Stimulated activated naive CD8-positive, alpha-beta T cell treated with anti-CD3 and anti-CD28 coated beads, Interleukin-15, amount 100 ng/mL, for 72 hours (primary cell): Measurements from ENCODE around the gene SGO1.

ENCODE experiments used
- ATAC-seq: fragments of 150-1000 bp; cut with Tn5 transposase; 2 replicates; pipeline ENCODE4 v1.10.0; 2021; ENCODE audit warnings: mild to moderate bottlenecking, moderate library complexity
- DNase-seq, 2 donors: peaks; one replicate each; pipeline ENCODE4 v3.0.0; 2021 to 2022
- H3K27ac Mint-ChIP-seq, 2 donors: one replicate each; pipeline ENCODE4 v1.8.0; 2022; ENCODE audit warnings: mild to moderate bottlenecking in 2 of 2, mixed read lengths in 2 of 2, moderate library complexity in 2 of 2
- H3K27me3 Mint-ChIP-seq: one replicate; pipeline ENCODE4 v1.8.0; 2022; ENCODE audit warnings: mixed read lengths
- H3K4me1 Mint-ChIP-seq: one replicate; pipeline ENCODE4 v1.8.0; 2022; ENCODE audit warnings: mild to moderate bottlenecking, mixed read lengths
- H3K4me3 Mint-ChIP-seq, 2 donors: one replicate each; pipeline ENCODE4 v1.8.0; 2022; ENCODE audit warnings: mild to moderate bottlenecking in 2 of 2, mixed read lengths in 2 of 2, moderate library complexity in 1 of 2
- H3K9me3 Mint-ChIP-seq, 2 donors: one replicate each; pipeline ENCODE4 v1.8.0; 2022; ENCODE audit warnings: mixed read lengths in 2 of 2

The SGO1 gene

DNA sequence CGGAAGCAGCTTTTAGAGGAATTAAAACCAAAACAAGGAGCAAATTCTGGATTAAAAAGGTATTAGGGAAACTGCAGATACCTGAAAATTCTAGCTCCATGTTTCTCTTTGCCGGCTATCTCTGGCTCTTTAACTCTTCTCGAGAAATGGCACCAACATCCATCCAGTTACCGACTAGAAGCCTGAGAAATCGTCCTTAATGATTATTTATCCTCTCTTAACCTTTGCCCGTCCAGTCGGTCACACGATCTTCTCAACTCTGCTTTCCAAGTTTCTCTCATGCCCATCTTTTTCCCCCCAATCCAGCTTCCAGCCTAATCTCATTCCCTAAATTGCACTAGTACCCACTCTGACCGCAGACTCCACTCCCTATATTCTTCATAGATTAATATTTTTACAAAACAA lies 596 bp upstream of the SGO1 start:
- no peak overlapping the region for H3K4me3 Mint-ChIP-seq
- DNase-seq, result no peak
- no peaks in the 10 kb centered on the region for H3K27me3 Mint-ChIP-seq
- no peaks in the 10 kb centered on the region for H3K9me3 Mint-ChIP-seq
- H3K27ac Mint-ChIP-seq, result no peak overlapping the region
- H3K4me1 Mint-ChIP-seq, result peaks cover 6% of the 10 kb centered on the region
- ATAC-seq, result peak; percentile 13

DNA sequence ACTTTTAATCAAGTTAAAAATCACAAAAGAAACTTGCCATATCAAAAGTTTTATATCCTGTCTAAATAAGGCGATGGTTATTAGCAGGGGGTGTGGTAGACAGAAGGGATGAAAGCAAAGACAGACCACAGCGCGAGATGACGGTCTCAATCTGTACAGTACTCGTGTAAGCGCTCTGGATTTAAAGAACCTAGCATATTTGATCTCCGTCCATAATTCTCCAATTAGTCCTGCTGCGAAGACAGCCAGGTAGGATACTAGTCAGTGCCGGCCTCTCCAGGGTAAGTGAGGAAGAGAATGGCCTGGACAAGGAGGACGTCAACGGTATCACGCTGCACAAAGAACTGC lies 701 bp downstream of the SGO1 start:
- peaks cover 6% of the 10 kb centered on the region for H3K4me1 Mint-ChIP-seq
- peak; percentile 39 for ATAC-seq
- no peak overlapping the region for H3K4me3 Mint-ChIP-seq
- DNase-seq, result peak; percentile 10 to 21
- no peaks in the 10 kb centered on the region for H3K27me3 Mint-ChIP-seq
- no peak overlapping the region for H3K27ac Mint-ChIP-seq
- H3K9me3 Mint-ChIP-seq, result no peaks in the 10 kb centered on the region

DNA sequence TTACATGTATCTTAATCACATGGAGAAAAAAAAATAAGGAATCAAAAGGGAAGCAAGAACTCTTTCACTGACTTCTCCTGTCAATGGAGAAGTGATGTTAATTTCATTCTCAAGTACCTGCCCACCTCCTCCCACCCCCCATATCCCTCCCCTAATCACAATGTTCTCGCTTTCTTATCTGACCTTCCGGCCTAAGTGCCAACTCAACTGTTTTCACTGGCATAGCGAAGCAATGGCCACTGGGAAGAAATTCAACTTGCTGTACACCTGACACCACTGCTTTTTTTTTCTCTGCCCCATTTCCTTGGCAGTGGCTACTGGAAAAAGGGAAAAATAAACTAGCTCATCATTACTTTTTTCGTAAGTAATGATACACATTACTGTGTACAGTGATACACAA lies 3.8 kb downstream of the SGO1 start:
- Mint-ChIP-seq H3K4me1 (peaks cover 6% of the 10 kb centered on the region), H3K27me3 (no peaks in the 10 kb centered on the region), H3K27ac (peak overlapping the region in 1 of 2 donors; percentile 21), H3K4me3 (no peak overlapping the region), H3K9me3 (no peaks in the 10 kb centered on the region)
- no peak for ATAC-seq
- no peak for DNase-seq

DNA sequence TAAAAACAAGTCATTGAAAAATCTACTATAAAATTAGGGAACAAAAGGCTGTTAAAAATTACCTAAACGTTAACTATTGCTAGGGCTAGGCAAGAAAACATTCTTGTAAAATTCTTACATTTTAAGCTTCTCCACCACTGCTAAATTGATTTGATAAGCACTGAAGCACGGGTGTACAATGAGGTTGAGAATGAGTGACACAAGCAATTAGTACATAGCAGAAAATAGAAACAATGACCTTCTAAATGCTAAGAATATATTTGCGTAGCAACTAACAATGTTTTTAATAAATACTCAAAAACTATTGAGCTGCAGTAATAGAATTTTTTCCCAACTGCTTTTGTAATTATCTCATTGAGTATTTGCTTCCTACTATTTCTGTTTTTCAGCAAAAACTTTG lies 4.7 kb downstream of the SGO1 start:
- H3K27me3 Mint-ChIP-seq, result no peaks in the 10 kb centered on the region
- ATAC-seq, result no peak
- no peak overlapping the region for H3K4me3 Mint-ChIP-seq
- H3K27ac Mint-ChIP-seq, result no peak overlapping the region
- H3K9me3 Mint-ChIP-seq, result no peaks in the 10 kb centered on the region
- no peak for DNase-seq
- H3K4me1 Mint-ChIP-seq, result peaks cover 6% of the 10 kb centered on the region

DNA sequence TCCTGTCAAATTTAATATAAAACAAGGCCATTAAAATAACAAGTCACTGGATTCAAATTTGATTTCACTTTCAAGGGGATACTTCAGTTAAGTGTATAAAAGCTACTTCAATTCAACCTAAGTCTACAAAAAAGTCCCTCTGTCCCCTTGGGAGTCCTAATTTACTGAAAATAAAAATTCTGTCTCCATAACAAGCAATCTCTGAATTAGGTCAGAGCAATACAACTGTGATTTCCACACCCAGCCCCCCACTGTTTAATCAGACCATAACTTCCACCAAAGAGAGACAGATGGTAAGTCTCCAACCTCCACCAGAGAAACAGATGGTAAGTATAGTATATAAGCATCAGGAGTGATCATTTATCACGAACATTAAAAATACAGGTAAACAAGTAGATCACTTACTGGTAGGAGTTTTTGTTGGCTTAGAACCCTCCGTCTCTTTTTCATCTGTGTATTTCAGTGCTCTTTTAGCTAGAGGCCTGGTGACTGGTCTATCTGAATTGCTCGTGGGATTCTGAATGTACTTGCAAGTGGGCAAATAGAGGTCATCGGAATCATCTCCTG lies 12.1 kb downstream of the SGO1 start:
- no peak overlapping the region for H3K27ac Mint-ChIP-seq
- H3K27me3 Mint-ChIP-seq, result no peaks in the 10 kb centered on the region
- no peaks in the 10 kb centered on the region for H3K9me3 Mint-ChIP-seq
- no peak overlapping the region for H3K4me3 Mint-ChIP-seq
- H3K4me1 Mint-ChIP-seq, result no peaks in the 10 kb centered on the region
- ATAC-seq, result no peak
- DNase-seq, result no peak

DNA sequence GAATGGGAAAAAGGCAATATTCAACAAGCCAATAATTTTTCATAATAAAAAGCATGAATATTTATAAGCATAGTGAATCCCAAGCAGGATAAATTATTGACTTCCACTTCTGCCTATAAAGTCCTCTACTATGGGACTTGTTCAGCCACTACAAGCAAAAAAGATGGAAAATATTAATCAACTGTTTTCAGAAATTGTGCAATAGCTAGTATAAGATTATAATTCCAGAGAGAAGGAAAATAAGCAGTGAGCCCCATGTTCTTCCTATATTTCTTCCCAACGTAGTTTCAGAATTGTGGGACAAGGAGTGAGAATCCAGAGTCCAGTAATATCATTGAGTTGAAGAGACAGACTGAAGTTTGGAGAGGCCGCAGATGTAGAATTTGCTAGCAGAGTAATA lies 24.3 kb downstream of the SGO1 start:
- ATAC-seq, result no peak
- no peak for DNase-seq
- H3K4me3 Mint-ChIP-seq, result no peak overlapping the region
- H3K27me3 Mint-ChIP-seq, result no peaks in the 10 kb centered on the region
- H3K4me1 Mint-ChIP-seq, result peaks cover 17% of the 10 kb centered on the region
- H3K9me3 Mint-ChIP-seq, result no peaks in the 10 kb centered on the region
- H3K27ac Mint-ChIP-seq, result no peak overlapping the region

DNA sequence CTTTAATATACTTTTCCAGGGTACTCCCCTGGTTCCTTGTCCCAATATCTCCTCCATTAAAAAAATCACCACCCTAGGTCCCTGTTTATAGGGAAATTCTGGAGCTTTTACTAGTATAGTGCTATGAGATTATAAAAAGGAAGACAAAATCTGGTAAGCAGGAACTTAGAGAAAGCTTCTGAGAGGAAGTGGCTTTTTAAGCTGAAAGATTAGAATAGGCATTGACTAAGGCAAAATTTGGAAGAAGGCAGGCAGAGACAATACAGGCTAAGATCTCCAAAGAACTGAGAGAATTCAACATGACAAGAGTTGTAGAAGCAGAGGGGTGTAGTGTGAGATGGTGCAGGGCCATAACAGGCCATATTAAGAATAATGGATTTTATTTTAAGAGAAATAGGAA lies 25.8 kb downstream of the SGO1 start:
- H3K9me3 Mint-ChIP-seq, result no peaks in the 10 kb centered on the region
- H3K4me1 Mint-ChIP-seq, result peaks cover 17% of the 10 kb centered on the region
- peak overlapping the region in 1 of 2 donors; percentile 12 for H3K27ac Mint-ChIP-seq
- ATAC-seq (no peak), DNase-seq (no peak)
- no peak overlapping the region for H3K4me3 Mint-ChIP-seq
- no peaks in the 10 kb centered on the region for H3K27me3 Mint-ChIP-seq

DNA sequence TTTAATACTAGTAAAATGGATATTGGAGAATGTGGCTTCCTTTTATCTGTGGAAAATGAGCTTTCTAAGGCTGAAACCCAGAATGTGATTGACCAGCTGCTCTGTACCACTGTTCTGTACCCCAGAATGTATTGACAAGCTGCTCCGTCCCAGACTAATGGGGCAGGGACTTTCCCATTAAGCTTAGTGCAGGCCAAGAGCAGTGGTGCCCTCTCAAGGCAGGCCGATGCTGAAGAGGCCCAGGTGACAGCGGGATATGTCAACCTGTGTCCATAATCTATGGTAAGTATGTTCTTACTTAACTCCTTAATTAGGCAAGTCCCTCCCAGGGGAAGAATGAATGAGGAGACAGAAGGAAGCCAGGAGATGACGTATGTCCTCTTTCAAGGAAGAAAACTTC lies 31.1 kb downstream of the SGO1 start:
- H3K9me3 Mint-ChIP-seq, result no peaks in the 10 kb centered on the region
- no peak overlapping the region for H3K27ac Mint-ChIP-seq
- H3K4me1 Mint-ChIP-seq, result peaks cover 5% of the 10 kb centered on the region
- ATAC-seq (no peak), DNase-seq (no peak)
- no peaks in the 10 kb centered on the region for H3K27me3 Mint-ChIP-seq
- H3K4me3 Mint-ChIP-seq, result no peak overlapping the region

DNA sequence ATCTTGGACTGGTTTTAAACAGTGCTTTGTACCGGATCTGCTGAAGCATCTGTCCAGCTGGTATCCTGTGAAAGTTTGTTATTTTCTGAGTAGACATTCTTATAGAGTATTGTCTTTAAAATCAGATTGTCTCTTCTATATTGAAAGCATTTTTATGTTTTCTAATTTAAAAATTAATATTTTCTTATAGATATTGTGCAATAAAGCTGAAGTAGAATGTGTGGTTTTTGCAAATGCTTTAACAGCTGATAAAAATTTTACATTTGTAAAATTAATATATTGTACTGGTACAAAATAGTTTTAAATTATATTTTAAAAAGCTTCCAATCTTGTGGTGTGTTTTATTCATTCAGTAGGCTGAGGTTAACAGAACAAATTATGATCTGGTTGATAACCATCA lies 31.9 kb downstream of the SGO1 start:
- no peaks in the 10 kb centered on the region for H3K4me1 Mint-ChIP-seq
- no peak overlapping the region for H3K27ac Mint-ChIP-seq
- DNase-seq (no peak), ATAC-seq (no peak)
- H3K27me3 Mint-ChIP-seq, result no peaks in the 10 kb centered on the region
- no peak overlapping the region for H3K4me3 Mint-ChIP-seq
- no peaks in the 10 kb centered on the region for H3K9me3 Mint-ChIP-seq

DNA sequence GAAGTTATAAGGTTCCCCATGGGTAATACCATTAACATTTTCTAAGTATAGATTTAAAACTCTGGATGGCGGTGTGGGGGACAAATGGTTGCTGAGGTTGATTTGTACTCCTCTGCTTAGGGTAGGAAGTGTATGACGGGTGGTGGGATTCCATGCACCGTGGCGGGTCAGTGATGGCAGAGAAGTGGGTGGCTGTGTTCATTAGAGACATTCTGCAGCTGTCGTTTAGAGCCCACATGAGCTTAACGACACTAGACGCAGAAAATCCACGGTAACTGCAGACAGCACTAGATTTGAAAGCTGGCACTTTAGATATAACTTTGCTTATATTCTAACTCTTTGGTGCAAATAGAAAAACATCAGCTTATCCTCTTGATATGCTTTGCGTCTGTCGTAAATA lies 37.5 kb downstream of the SGO1 start:
- H3K27me3 Mint-ChIP-seq, result no peaks in the 10 kb centered on the region
- no peaks in the 10 kb centered on the region for H3K4me1 Mint-ChIP-seq
- H3K27ac Mint-ChIP-seq, result no peak overlapping the region

DNA sequence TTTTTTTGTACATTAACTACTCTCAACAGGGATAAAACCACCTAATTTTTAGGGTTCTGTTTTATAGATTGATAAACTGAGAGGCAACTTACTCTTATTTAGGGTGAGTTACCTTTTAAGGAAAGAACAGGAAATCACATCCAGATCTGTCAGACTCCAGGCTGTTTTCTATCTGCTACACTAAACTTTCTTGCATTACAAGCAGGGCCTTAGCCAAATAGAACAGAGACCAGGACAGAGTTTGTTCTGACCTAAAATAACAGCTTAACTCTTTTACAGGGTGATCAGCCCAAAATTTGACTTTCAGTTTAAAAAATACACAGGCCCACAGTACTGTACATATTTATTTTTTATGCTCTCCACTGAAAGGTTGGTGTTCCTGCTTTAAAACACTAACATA lies 38.6 kb downstream of the SGO1 start:
- Mint-ChIP-seq H3K9me3 (no peaks in the 10 kb centered on the region), H3K4me3 (no peak overlapping the region), H3K27ac (no peak overlapping the region), H3K4me1 (no peaks in the 10 kb centered on the region), H3K27me3 (no peaks in the 10 kb centered on the region)
- DNase-seq (no peak), ATAC-seq (no peak)

More for the DNA sequence above, 37.5 kb downstream of the SGO1 start:
- no peak for DNase-seq
- Mint-ChIP-seq H3K9me3 (no peaks in the 10 kb centered on the region), H3K4me3 (no peak overlapping the region)
- no peak for ATAC-seq

DNA sequence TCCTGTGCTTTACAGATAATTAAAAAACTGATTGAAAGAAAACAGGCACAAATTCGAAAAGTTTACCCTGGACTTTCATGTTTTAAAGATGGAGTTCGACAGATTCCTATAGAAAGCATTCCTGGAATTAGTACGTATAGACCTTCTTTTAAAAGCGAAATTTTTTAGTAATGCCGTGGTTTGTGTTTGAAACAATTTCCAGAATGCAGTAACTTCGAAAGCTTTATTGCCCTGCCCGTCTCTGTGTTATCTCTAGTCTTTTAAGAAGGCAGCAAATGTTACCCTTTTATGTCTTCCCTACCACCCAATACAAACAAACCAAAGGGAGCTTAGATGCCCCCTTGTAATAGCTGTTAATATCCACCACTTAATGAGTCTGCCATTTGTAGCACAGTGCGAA lies 39.7 kb downstream of the SGO1 start:
- Mint-ChIP-seq H3K4me1 (no peaks in the 10 kb centered on the region), H3K4me3 (no peak overlapping the region), H3K9me3 (no peaks in the 10 kb centered on the region), H3K27me3 (no peaks in the 10 kb centered on the region), H3K27ac (no peak overlapping the region)
- DNase-seq, result no peak
- ATAC-seq, result no peak

DNA sequence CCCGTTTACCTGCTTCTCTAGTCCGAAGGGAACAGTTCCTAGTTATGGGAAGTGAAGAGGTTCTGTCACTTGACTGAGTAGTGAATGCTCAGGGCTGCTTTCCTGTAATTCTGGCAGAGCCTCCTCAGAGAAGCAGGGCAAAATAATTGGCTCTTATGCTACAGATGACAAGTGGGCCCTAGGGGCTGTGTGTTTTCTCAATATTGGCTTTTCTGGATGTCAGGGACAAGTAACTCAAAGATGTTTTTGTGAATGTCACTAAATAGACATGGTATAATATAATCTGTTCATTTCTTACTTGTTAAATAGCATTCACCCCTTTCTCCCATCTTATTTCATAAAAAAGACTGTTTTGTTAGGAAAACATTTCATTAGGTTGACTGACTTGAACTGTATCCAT lies 40.1 kb downstream of the SGO1 start:
- no peaks in the 10 kb centered on the region for H3K9me3 Mint-ChIP-seq
- no peak overlapping the region for H3K4me3 Mint-ChIP-seq
- DNase-seq, result no peak
- no peak for ATAC-seq
- H3K27me3 Mint-ChIP-seq, result no peaks in the 10 kb centered on the region
- H3K4me1 Mint-ChIP-seq, result no peaks in the 10 kb centered on the region
- H3K27ac Mint-ChIP-seq, result no peak overlapping the region

DNA sequence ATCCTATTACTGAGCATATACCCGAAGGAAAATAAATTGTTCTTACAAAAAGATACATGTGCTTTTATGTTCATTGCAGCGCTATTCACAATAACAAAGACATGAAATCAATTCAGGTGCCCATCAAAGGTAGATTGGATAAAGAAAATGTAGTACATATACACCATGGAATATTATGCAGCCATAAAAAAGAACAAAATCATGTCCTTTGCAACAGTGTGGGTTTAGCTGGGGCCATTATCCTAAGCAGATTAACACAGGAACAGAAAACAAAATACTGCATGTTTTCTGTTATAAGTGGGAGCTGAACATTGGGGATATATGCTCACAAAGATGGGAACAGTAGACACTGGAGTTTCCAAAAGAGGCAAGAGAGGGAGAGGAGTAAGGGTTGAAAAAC lies 42.5 kb downstream of the SGO1 start:
- H3K4me1 Mint-ChIP-seq, result no peaks in the 10 kb centered on the region
- H3K27me3 Mint-ChIP-seq, result no peaks in the 10 kb centered on the region
- no peak for DNase-seq
- H3K27ac Mint-ChIP-seq, result no peak overlapping the region
- H3K9me3 Mint-ChIP-seq, result no peaks in the 10 kb centered on the region
- H3K4me3 Mint-ChIP-seq, result no peak overlapping the region
- ATAC-seq, result no peak

DNA sequence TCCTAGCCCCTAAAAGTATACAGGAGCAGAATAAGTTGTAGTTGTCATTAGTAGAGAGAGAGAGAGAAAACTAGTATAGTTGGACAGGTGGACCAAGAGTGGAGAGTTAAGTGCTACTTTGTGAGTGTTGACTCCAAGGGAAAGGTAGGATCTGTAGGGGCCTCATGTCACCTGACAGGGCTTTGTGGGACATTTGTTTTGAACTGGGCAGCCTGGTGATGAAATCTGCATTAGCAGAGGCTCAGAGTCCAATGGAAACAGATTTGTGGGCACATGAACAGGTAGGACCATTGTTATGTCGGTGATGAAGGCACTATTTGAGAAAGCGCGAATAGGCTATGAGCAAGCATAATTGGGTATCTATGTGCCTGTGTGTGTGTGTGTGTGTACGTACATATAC lies 43.5 kb downstream of the SGO1 start:
- Mint-ChIP-seq H3K4me1 (no peaks in the 10 kb centered on the region), H3K27ac (no peak overlapping the region), H3K9me3 (no peaks in the 10 kb centered on the region), H3K27me3 (no peaks in the 10 kb centered on the region), H3K4me3 (no peak overlapping the region)
- no peak for ATAC-seq
- DNase-seq, result no peak

DNA sequence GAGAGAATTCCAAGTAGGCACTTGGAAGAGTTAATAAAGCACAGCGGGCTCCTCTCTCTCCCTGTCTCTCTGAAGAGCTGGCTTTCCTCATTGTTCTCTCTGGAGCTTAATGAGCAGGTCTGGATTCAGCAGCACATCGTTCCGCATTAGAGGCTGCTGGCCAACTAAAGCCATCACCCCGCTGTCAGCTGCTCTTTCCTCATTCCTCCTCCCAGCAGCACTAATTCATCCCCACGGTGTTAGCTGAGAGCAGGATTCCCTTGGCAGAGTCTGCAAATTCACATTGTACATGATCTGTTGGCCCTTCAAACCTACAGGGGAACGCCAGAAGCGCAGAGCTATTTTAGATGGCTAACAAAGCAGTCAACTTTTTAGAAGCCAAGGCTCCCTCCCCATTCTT lies 44.2 kb downstream of the SGO1 start:
- no peak overlapping the region for H3K27ac Mint-ChIP-seq
- ATAC-seq (no peak), DNase-seq (no peak)
- no peaks in the 10 kb centered on the region for H3K9me3 Mint-ChIP-seq
- H3K4me3 Mint-ChIP-seq, result no peak overlapping the region
- H3K27me3 Mint-ChIP-seq, result no peaks in the 10 kb centered on the region
- no peaks in the 10 kb centered on the region for H3K4me1 Mint-ChIP-seq

DNA sequence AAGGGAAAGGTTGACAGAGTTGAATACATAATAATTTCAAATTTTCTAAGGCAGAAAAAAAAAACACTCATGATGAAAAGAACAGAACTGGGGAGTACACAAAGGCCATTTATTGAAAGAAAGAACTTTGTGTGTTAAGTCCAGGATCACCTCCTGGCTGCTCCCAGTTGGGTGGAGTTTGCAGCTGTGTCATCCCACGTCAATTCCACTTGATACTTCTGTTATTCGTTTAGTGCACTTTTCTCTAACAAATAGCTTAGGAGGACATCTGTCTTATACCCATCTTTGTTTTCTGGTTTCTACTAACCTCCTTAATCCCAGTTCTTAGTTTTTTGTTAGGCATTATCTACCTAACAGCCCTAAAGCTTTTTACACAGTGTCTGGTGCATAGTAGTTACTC lies 44.7 kb downstream of the SGO1 start:
- Mint-ChIP-seq H3K9me3 (no peaks in the 10 kb centered on the region), H3K27ac (no peak overlapping the region), H3K4me1 (no peaks in the 10 kb centered on the region), H3K4me3 (no peak overlapping the region), H3K27me3 (no peaks in the 10 kb centered on the region)
- ATAC-seq (no peak), DNase-seq (no peak)

DNA sequence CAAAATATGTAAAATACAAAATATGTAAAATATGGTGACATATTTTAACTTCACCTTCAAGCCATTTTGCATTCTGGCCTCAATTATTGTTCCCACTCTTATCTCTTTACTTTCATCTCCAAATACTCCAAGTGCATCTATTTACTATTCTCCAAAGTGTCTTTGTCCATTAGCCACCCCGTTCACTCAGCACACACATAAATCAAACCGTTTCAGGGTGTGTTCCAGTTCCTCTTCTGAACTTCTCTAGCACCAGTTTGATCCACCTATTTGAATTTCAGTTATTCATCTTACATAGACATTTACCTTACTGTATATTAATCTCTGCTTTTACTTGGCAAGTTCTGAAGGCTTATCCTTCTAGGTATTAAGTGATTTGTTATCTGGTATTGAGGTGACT lies 45.1 kb downstream of the SGO1 start:
- DNase-seq (no peak), ATAC-seq (no peak)
- Mint-ChIP-seq H3K27ac (no peak overlapping the region), H3K9me3 (no peaks in the 10 kb centered on the region), H3K27me3 (no peaks in the 10 kb centered on the region), H3K4me1 (no peaks in the 10 kb centered on the region), H3K4me3 (no peak overlapping the region)
